Metanephros (tissue), 2 donors: ENCODE measurements around the gene ALK. TPM values are rescaled to one million over a fixed set of nuclear protein-coding genes. Genes with fewer than 3 reads are reported as not detected.

Experiments used
- small RNA-seq: library from RNA; depleted of rRNA; stranded (forward); fragments of <200 nt; gene quantifications from one replicate; pipeline ENCODE3, GENCODE V24; 2014; ENCODE audit warnings: low replicate concordance
- total RNA-seq: library from RNA; depleted of rRNA; stranded (reverse); fragments of >200 nt; gene quantifications from one replicate; pipeline ENCODE4 v1.2.3, GENCODE V29; 2014

ALK gene
- 0.29 TPM for total RNA-seq

DNA sequence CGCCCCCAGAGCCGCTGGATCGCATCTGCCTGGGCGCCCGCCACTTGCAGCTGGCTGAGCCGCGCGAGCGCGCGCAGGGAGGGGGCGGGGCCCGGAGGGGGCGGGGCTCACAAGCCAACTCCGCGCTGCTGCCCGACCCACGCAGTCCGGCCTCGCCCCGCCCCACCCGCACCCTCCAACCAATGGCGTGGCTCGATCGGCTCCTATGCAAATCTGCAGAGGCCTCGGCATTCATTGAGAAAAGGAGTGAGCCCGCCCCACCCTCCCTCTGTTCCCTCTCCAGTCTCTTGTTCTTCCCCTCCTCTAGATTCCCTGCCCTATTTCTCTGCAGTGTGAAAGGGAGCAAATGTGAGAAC, at the start of gene ALK:
TSS of gene ALK (minus strand) at position 27 of the 356 bp plus-strand sequence. CDS start 927 bp downstream, outside the sequence.

Small RNA genes within 50 kb of the gene (small RNA-seq; reads per million reads assigned to genes)
- gene RN7SL516P: not detected

Other genes with a start within 250 kb of the ALK start
- 99.0 TPM for gene YPEL5, start 225.4 kb upstream of the ALK start, total RNA-seq